Measurements from ENCODE around the gene CYP46A1.

GRCh38 chr14:99715266-99716000, 31.3 kb downstream of the CYP46A1 start:
- no peak for TF ChIP-seq CTCF (IDR thresholded peaks at IDR 0.05)
- no peak for TF ChIP-seq POLR2A (IDR thresholded peaks at IDR 0.05)
